ENCODE results near the gene WWC2. TPM values are rescaled to one million over a fixed set of nuclear protein-coding genes. Genes with fewer than 3 reads are reported as not detected.
"Not testable (repeated sequence)": the region's sequence is repeated elsewhere in the genome, so short reads cannot be mapped to it uniquely, and the experiment has no call there.

The WWC2 gene
- total RNA-seq, 1 experiment from 2014 or later: 126 TPM

- Mint-ChIP-seq H3K4me1 (peaks cover 41% of the 10 kb centered on the region), H3K9me3 (0 out of 2 replicates have a peak, but pooled peaks cover 5% of the 10 kb centered on the region), H3K4me3 (no peak overlapping the region), H3K27ac (no peak overlapping the region; the same call in 1 of the 2 replicates), H3K27me3 (ENCODE audit: low read depth) (no peaks in the 10 kb centered on the region), H3K36me3 (peaks cover 5% of the 10 kb centered on the region; the same call in 1 of the 2 replicates)
- ChIA-PET CTCF (no interaction called here), POLR2A (interaction anchor here (0.6 kb wide), 1 partner anchor 230 kb away, joined by 5 read pairs; no protein-coding TSS in a partner anchor)
- ATAC-seq: no peak
- TF ChIP-seq ZNF232 (CRISPR knock-in tag; IDR thresholded peaks at IDR 0.05): no peak
- TF ChIP-seq CDX4 (CRISPR knock-in tag; IDR thresholded peaks at IDR 0.05; ENCODE audit: borderline replicate concordance): no peak
- no peak for TF ChIP-seq MXD4 (CRISPR knock-in tag; IDR thresholded peaks at IDR 0.05; ENCODE audit: borderline replicate concordance)
- DNase-seq (ENCODE audit: low spot score): no peak
Measured at GRCh38 chr4:183149616-183150539, 50.8 kb downstream of the WWC2 start.

GRCh38 chr4:183150664-183151063 lies 51.6 kb downstream of the WWC2 start:
- POLR2A ChIA-PET; H3K27me3 Mint-ChIP-seq (ENCODE audit: low read depth); CTCF ChIA-PET; ATAC-seq; H3K4me3 Mint-ChIP-seq; DNase-seq (ENCODE audit: low spot score); H3K27ac Mint-ChIP-seq; H3K36me3 Mint-ChIP-seq; H3K9me3 Mint-ChIP-seq: not testable (repeated sequence)
- H3K4me1 Mint-ChIP-seq: peaks cover 41% of the 10 kb centered on the region
- TF ChIP-seq GTF2I (CRISPR knock-in tag; conservative IDR thresholded peaks at IDR 0.05): 0 out of 2 replicates have a peak, but pooled peaks have one; percentile 23

GRCh38 chr4:183152232-183152631 lies 53.2 kb downstream of the WWC2 start:
- H3K27me3 Mint-ChIP-seq (ENCODE audit: low read depth); H3K36me3 Mint-ChIP-seq; H3K9me3 Mint-ChIP-seq; ATAC-seq; H3K4me3 Mint-ChIP-seq; DNase-seq (ENCODE audit: low spot score); H3K27ac Mint-ChIP-seq; POLR2A ChIA-PET; CTCF ChIA-PET: not testable (repeated sequence)
- H3K4me1 Mint-ChIP-seq: peaks cover 39% of the 10 kb centered on the region
- peak; percentile 39; the same call in 1 of the 2 replicates for TF ChIP-seq ZNF121 (CRISPR knock-in tag; IDR thresholded peaks at IDR 0.05)

GRCh38 chr4:183153190-183153916 lies 54.3 kb downstream of the WWC2 start:
- no peak overlapping the region for H3K4me3 Mint-ChIP-seq
- CTCF ChIA-PET: interaction anchor here (0.8 kb wide), 1 partner anchor 109 kb away, joined by 3 read pairs; no protein-coding TSS in a partner anchor
- TF ChIP-seq ZNF317 (CRISPR knock-in tag; IDR thresholded peaks at IDR 0.05; ENCODE audit: borderline replicate concordance, low read depth) (no peak), NFYB (CRISPR knock-in tag; conservative IDR thresholded peaks at IDR 0.05; ENCODE audit: low read depth) (no peak), HMGXB4 (CRISPR knock-in tag; IDR thresholded peaks at IDR 0.05) (no peak), ZNF425 (CRISPR knock-in tag; conservative IDR thresholded peaks at IDR 0.05) (no peak), FOXK1 (CRISPR knock-in tag; IDR thresholded peaks at IDR 0.05) (no peak), CDX4 (CRISPR knock-in tag; IDR thresholded peaks at IDR 0.05; ENCODE audit: borderline replicate concordance) (no peak), PRDM15 (CRISPR knock-in tag; IDR thresholded peaks at IDR 0.05) (no peak), RORB (CRISPR knock-in tag; IDR thresholded peaks at IDR 0.05) (no peak), ZNF138 (CRISPR knock-in tag; conservative IDR thresholded peaks at IDR 0.05) (no peak), HMGA2 (CRISPR knock-in tag; IDR thresholded peaks at IDR 0.05) (no peak), ZNF423 (CRISPR knock-in tag; IDR thresholded peaks at IDR 0.05) (no peak), GRHL2 (CRISPR knock-in tag; IDR thresholded peaks at IDR 0.05; ENCODE audit: insufficient replicate concordance, severe bottlenecking) (no peak)

More at GRCh38 chr4:183153190-183153916, 54.3 kb downstream of the WWC2 start:
- Mint-ChIP-seq H3K27me3 (ENCODE audit: low read depth) (no peaks in the 10 kb centered on the region), H3K27ac (peak overlapping the region; percentile 63), H3K9me3 (0 out of 2 replicates have a peak, but pooled peaks cover 5% of the 10 kb centered on the region), H3K36me3 (peaks cover 5% of the 10 kb centered on the region; the same call in 1 of the 2 replicates), H3K4me1 (peaks cover 40% of the 10 kb centered on the region)
- POLR2A ChIA-PET: interaction anchor here (0.6 kb wide), 1 partner anchor 61 kb away, joined by 3 read pairs; no protein-coding TSS in a partner anchor
- ATAC-seq (no peak), DNase-seq (ENCODE audit: low spot score) (no peak)
